ENCODE results near the gene ZNF496.
A peak's percentile ranks its signal among the peaks of the same experiment; 100 is the strongest.
"Not testable (repeated sequence)": the region's sequence is repeated elsewhere in the genome, so short reads cannot be mapped to it uniquely, and the experiment has no call there.

The ZNF496 gene

DNA sequence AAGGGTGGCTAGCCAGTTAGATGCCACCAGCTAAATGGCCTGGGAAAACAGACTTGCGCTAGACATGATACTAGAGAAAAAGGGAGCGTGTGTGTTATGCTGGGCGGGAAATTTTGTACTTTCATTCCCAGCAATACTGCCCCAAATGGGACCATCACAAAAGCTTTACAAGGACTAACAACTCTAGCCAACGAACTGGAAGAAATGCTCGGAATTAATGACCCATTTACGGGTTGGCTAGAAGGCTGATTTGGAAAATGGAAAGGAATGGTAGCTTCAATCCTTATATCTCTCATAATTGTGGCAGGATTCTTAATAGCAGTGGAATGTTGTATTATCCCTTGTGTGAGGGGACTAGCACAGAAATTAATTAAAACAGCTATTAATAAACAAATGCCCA is 27.9 kb upstream of the ZNF496 start:
- DNase-seq (ENCODE audit: low read depth in 2 of 2) = no peak

DNA sequence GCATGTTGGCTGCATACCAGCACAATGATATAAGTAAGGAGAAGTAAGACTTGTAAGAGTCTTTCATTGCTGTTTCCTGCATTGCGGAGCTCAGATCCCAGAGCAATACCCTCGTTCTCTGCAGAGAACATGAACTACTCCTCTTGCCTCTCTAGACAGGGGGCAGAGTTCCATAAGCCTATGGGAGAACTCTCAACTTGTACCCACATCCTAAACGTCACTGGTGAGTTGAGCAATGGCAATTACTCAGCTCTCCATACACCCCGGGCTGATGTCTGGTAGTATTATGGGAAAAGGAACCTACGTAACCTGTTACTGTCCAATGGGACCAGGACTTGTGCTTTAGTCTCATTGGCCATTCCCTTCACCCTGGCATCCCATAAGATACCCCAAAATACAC is 27.3 kb upstream of the ZNF496 start:
- DNase-seq (ENCODE audit: low read depth in 2 of 2) = no peak

DNA sequence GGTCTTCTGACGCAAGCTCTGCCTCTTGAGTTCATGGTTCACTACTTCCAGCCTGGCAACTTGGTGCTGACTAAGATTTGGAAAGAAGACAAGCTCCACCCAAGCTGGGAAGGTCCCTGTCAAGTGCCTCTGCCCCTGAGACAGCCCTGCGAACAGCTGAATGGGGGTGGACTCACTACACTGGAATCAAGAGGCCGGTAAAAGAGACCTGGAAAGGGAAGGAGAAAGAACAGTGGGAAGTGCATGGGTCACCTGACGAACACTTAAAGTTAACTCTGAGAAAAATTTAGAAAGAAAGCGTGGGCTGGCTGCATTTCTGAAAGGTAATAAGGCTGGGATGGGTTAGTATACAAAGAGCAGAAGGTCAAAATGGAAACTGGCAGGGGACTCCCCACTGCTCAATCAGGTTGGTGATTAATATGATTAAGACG is 26.1 kb upstream of the ZNF496 start:
- no peak for DNase-seq (ENCODE audit: low read depth in 2 of 2)

DNA sequence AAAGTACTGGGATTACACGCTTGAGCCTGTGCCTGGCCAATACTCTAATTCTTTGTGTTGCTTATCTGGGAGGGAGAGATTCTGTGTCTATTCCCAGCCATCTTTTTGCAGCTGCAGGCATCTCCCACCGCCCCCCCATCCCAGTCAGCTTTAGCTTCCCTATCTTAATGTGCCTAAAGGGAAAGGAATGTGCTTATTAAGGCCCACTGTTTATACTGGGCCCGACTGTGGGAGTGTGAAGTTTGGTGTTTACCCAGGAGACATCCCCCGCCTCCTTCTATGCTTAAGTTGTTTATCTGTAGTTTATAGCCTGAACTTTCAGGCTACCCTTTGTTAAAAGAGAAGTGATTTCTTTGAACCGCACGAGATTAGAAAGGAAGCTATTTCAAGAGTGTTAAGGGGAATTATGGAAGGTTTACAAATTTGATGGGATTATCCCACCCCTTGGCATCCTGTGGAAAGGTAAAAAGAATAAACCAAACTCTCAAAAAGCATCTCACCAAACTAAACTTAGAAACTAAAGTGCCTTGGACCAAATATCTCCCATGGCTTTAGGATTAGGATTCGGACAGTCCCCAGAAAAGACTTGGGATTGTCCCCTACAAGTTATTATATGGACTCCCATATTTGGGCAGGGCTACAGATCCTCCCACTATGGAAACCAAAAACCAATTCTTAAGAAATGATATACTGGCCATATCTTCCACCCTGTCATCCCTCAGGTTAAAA is 25.5 kb upstream of the ZNF496 start:
- DNase-seq (ENCODE audit: low read depth in 2 of 2) = no peak

DNA sequence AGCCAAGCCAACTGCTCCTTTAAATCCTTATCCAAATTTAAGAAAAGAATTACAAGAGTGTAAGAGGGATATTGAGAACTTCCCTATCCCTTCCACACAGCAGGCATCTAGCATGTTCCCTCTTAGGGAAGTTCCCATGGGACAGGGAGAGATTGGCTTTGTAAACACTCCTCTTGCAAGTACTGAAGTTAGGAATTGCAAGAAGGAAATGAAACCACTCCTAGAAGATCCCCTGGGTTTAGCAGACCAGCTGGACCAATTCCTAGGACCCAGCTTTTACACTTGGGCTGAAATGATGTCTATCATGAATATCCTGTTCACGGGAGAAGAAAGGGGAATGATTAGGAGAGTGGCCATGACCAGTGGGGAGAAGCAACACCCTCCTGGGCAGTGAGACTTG is 23.5 kb upstream of the ZNF496 start:
- not testable (repeated sequence) for DNase-seq (ENCODE audit: low read depth in 2 of 2)

DNA sequence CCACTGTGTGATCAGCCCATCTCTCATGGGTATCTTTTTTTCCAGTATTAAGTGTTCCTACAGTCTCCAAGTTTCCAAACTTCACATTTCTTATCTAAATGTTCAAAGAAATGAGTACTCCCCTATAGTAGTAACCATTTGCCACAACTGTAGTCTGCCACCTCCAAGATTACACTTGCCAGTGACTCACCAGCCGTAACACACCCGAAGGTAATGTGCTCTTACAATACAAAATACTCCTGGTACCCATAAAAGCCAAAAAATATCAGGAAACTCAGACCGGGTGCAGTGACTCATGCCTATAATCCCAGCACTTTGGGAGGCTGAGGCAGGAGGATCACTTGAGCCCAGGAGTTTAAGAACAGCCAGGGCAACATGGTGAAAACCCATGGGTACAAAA is 20.5 kb upstream of the ZNF496 start:
- no peak for DNase-seq (ENCODE audit: low read depth in 2 of 2)

DNA sequence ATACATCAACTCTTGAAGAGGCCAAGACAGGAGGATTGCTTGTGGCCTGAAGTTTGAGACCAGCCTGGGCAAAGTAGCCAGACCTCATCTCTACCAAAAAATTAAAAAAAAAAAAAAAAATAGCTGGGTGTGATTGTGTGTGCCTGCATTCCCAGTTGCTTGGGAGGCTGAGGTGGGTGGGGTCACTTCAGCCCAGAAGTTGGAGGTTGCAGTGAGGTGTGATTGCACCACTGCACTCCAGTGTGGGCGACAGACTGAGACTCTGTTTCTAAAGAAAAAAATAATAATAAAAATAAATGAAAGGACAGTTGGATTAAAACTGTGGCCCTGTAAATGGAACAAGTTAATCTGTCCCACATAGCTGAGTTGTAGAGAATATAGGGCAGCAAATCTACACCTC is 18.9 kb upstream of the ZNF496 start:
- no peak for DNase-seq (ENCODE audit: low read depth in 2 of 2)

DNA sequence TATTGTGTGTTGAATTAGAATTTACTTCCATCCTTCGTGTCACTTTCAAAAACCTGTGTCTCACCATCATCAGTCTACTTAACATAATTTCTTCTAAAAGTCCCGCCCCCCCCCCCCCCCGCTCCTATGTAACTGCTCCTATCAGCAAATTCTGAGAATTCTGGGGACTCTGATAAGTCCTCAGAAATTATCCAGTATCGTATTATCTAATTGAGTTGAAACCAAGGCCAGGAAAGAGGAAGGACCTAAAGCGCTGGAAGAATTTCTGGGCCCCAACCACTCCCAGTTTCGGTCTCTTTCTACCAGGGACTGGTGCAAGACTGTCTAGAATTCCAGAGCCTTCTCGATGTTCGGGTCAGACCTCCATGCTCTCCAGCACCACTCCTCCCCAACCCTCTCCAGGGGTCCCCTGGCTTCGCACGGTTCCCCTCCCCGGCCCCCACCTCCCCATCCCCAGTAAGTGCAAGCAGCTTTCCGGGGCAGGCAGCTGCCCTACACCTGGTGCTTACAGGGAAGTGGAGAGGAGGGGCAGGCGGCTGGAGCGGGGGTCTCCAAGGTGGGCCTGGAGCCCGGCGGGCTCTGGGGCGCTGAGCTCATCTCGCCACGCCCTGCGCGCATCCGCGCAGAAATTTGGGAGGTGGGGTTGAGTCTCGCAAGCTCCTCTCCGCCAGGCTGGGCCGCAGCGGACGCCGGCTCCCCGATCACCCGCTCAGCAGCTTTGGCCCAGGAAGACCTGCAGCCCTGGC is 16.0 kb upstream of the ZNF496 start:
- no peak for DNase-seq (ENCODE audit: low read depth in 2 of 2)

DNA sequence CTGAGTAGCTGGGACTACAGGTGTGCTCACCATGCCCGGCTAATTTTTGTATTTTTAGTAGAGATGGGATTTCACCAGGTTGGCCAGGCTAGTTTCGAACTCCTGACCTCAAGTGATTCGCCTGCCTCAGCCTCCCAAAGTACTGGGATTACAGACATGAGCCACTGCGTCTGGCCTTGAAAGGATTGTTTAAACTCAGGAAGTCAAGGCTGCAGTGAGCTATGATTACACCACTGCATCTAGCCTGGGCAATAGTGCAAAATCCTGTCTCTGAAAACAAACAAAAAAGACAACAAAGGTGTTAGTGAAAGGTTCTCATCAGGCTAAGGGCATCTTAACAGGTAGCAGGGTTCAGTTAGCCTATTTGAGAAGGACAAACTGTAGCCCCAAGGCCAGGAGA is 14.2 kb upstream of the ZNF496 start:
- DNase-seq (ENCODE audit: low read depth in 2 of 2) = no peak

DNA sequence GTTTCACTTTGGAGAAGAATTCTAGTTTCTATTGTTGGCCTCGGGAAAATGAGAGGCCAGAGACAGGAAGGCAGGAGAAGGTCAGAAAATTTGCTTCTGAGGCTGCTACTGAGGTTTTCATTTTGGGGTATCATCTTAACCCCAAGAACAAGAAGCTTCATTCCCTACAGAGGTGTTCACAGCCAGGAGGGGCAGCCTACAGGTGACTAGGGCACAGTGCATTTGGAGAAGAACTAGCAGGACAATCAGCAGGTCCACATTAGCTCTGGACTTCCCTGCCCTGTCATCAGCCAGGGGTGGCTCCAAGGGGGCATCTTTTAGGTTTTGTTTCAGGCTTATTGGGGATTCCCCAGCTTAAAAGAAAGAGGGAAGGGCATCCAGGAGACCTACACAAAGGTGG is 12.1 kb upstream of the ZNF496 start:
- DNase-seq (ENCODE audit: low read depth in 2 of 2) = no peak

DNA sequence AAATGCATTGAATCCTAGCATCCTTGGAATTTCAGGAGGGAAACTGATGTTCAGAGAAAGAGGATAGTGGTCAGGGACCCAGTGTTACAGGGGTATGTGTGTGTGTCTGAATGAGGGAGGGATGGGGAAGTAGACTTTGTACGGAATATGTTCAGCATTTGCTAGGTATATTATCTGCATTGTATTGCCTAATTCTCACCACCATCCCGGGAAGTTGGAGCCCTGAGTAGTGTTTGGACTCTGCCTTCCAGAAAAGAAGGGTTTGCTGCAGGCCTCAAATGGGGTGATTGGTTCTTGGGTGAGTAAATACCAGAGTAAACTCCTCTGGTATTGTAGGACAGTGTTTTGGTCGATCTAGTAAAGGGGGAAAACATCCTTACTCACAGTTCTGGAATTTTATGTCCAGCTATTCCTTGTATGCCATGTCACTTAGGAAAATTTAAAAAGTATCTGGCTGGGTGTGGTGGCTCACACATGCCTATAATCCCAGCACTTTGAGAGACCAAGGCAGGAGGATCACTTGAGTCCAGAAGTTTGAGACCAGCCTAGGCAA is 7.1 kb upstream of the ZNF496 start:
- no peak for DNase-seq (ENCODE audit: low read depth in 2 of 2)

DNA sequence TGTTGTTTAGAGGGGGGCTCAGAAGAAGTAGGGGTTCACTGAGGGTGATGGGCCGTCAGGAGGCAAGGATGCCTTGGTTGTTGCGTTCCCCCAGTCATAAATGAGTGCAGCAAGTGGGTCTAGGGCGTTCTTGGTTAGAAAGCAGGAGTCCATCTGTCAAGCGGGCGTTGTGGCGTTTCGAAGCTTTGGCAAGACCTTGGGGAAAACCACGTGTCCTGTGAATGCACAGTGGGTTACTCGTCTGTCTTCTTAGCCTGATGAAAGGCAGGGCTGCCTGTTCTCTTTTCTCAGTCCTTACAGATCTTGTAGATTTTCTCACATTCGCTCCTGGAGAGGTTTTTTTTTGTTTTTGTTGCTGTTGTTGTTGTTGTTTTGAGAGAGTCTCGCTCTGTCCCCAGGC is 6.3 kb upstream of the ZNF496 start:
- no peak for DNase-seq (ENCODE audit: low read depth in 2 of 2)

DNA sequence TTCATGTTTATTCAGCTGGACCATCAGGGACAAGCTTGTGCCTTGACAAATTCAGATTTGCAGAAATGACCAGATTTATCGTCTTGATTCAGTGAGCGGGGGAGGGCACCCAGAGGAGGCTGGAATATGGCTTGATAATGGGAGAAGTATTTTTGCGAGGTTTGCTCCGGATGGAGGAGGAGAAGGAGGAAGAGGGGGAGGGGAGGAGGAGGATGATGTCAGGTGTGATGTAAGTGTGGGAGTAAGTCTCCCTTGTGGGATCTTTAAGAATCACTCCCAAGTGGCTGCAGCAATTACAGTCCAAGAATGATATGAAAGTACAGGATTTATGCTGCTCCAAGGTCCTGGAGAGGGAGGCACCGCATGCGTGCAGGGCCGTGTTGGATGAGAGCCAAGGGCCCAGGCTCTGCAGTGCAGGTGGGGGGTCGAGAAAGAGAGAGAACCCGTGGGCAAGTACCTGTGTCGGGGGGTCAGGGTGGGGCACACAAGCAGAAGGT is 5.6 kb upstream of the ZNF496 start:
- no peak for DNase-seq (ENCODE audit: low read depth in 2 of 2)

DNA sequence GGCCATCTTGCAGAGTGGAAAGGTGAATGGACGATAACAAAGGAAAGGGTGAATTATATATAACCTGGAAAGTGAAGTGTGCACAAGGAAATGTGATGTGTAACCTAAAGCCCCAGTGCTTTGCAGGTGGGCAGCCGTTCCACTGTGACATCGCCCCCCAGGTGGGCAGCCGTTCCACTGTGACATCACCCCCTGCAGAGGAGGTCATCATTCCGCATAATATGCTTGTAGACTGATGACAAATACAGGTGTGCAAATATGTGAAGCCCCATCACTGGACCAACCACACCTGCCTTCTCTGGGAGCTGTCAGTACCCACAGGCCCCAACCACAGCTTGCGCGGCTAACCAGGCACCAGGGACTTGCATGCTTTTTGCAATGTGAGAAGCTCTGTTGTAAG is 4.7 kb upstream of the ZNF496 start:
- DNase-seq (ENCODE audit: low read depth in 2 of 2) = no peak

DNA sequence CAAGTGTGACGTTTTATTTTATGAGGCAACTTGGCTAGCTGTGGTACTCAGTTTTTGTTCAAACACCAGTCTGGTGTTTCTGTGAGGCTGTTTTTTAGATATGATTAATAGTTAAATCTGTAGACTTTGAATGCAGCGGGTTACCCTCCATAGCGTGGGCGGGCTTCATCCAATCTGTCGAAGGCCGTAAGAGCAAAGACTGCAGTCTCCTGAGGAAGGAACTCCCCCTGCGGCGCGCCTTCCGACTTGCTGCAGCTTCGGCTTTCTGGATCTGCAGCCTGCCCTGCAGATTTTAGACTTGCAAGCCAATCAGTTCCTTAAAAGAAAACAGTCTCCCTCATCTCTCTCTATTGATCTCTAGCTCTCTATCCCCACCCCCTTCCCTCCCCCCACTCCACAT is 4.2 kb upstream of the ZNF496 start:
- no peak for DNase-seq (ENCODE audit: low read depth in 2 of 2)

DNA sequence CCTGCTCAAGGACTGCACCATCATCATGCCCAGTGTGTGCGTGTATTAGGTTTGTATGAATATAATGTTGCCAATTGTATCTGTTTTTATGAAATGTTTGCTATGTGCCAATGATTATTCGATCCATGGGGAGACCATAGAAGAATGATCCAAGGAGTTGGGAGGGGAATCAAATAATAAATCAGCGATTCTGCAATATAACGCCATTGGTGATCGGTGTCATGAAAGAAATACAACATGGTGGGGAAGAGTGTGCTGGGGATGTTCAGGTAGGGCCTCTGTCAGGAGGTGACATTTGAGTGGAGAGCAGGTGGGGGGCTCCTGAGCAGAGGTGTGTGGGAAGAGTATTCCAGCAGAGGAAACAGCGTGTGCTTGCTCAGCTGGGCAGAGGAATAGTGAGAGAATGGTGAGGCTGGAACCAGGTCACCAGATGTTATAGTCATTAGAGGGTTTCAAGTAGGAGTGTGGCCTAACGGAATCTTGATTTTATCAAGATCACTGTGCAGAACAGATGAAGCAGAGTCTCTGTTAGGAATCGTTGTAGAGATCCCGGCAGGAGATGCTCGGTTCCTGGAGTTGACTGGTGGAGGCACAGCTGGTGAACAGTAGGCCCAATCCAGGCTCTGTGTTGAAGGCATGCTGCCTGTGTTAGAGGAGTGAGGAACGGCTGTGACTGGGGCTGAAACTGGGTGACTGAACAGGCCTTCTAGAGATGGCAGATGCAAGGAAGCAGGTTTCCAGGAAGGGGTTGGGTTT is 2.9 kb upstream of the ZNF496 start:
- no peak for DNase-seq (ENCODE audit: low read depth in 2 of 2)

DNA sequence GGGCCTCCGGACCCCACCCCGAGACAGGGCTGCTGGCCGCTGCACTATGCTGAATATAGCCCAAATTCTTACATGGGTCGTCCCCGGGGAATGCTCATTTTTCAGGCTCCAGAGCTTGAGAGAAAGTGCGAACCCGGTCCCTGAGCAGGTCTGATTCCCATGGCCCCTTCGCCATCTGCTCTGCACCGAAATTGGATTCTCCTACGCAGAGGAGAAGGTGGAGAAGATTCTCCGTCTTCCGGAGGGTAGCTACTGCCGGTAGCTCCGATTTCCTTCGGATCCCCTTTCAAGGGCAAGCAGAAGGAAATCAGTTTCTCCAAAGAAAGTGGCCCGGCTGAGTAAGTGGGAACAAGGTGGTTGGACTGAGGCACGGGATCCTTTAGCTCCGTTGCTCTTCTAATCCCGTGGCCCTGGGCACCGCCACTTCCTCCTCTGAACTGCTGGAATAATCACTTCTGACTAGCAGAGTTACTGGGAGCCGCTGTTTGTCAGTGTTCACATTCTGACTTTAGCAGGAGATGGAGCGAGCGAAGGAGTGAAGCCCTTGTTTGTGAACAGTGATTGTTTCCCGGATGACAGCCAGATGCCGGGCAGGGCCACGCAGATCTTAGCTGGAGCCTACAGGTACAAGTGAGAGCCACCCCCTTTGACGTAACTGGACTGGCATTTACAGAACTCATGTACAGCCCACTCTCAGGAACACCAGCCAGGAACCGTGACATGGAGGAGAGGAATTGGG is 1.1 kb upstream of the ZNF496 start:
- DNase-seq (ENCODE audit: low read depth in 2 of 2) = no peak

DNA sequence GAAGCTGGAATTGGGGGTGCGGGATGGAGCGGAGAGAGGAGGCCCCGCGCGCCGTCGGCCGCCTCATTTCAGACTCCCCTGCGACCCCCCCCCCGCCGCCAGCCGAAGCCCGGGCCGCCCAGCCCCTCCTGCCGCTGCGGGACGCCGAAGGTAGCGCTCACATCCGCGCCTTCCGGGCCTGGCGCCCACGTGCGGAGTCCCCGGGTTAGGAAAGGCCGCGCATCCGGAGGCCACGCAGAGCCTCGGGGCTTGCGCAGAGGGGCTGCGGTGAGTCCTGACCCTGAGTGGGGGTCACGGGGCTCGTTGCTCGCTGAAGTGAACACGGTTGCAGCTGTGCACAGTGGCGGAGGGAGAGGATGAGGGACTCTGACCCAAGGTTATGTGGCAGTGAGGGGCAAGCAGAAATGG is 552 bp upstream of the ZNF496 start:
- DNase-seq (ENCODE audit: low read depth in 2 of 2) = peak; percentile 27 to 43

DNA sequence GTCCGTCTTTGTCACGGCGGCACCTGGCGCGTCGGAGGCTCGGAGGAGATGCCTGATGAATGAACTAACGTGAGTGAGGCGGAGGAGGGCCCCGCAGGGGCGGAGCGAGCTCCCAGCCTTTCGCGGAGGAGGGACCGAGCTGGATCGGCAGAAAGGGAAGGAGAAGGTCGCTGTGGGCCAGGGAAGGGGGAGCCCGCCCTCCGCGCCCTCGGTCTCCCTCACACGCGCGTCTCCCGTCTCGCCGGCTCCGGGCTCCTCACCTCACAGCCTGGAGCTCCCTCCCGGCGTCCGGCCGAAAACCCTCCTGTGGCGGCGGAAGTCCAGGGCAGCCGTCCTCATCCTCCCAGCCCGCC is 519 bp downstream of the ZNF496 start:
- peak; percentile 58 to 60 for DNase-seq (ENCODE audit: low read depth in 2 of 2)

DNA sequence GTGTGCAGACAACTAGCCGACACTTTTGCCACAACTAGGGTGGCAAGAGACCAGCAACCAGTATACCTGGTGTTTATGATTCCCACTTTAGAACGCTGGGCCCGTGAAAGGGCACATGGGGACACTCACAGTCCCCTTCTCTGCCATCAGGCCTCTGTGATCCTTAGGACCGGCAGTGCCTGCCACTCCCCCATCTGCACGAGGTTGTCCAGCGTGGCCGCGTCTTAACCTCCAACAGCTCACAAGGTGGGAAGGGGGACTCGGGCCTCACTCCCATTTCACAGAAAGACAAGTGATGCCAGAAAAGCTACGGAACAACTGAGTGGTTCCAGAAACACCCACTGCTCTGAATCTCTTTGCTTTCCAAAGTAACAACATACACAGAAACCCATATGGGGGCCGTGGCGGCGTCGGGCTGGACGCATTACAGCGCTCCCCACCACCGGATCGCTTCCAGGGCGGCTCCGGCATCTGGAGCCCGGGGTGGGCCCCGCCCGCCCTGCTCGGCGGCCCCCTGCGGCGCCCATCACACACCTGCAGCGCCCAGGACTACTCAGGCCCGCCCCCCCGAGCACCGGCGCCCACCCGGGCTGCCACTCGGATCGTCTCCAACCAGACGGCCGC is 1.0 kb downstream of the ZNF496 start:
- no peak for DNase-seq (ENCODE audit: low read depth in 2 of 2)

DNA sequence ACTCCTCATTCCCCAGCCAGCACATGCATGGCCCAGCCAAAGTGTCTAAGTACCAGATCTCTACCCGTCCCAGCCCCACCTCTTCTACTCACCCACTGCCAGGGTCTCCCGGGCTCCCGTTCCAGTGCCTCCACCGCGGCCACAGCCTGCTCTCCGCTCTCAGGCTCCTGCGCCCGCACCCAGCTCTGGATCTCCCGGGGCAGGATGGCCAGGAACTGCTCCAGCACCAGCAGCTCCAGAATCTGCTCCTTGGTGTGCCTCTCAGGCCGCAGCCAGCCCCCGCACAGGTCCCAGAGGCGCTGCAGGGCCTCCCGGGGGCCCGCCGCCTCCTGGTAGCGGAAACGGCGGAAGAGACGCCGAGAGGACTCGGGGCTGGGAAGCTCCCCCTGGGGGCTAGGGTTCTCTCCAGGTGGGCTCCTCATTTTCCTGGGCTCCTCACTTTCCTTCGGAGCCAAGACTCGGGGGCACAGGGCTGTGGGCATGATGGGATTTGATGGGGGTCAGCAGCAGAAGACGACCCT is 2.5 kb downstream of the ZNF496 start:
- no peak for DNase-seq (ENCODE audit: low read depth in 2 of 2)

Measured in activated CD4-positive, alpha-beta T cell treated with anti-CD3 and anti-CD28 coated beads for 24 hours (primary cell).